Endothelial cell of umbilical vein (primary cell): ENCODE results near the gene PRAMEF12.

Source experiments
- CTCF ChIP-seq, 2 donors: IDR thresholded peaks; 1 replicate in 1 of 2; 2 replicates in 1 of 2; pipeline ENCODE4 v1.5.1; 2011; ENCODE audit warnings: low read length in 2 of 2, mild to moderate bottlenecking in 2 of 2, moderate library complexity in 2 of 2, control low read depth in 1 of 2, inconsistent platforms in 1 of 2, low read depth in 1 of 2; ENCODE audit not compliant: insufficient read depth in 1 of 2; ENCODE audit errors: extremely low read depth in 1 of 2
- POLR2A ChIP-seq: IDR thresholded peaks from 2 replicates; pipeline ENCODE4 v1.6.1; 2012; ENCODE audit warnings: low read depth, mild to moderate bottlenecking, control low read depth, low read length

- TF ChIP-seq POLR2A (no peak), CTCF (IDR thresholded peaks at IDR 0.05; ENCODE audit: extremely low read depth in 1 of 2, insufficient read depth in 1 of 2, low read depth in 1 of 2, low read length in 2 of 2) (no peak)
Measured at GRCh38 chr1:12734651-12735050, 38.9 kb upstream of the PRAMEF12 start.
